NCI-H146 treated with DMSO at 0.1 percent for 48 hours (cell line): ENCODE measurements around the gene ASB3.
A peak's percentile ranks its signal among the peaks of the same experiment; 100 is the strongest.
"Not testable (repeated sequence)": the region's sequence is repeated elsewhere in the genome, so short reads cannot be mapped to it uniquely, and the experiment has no call there.

Experiments used
- DNase-seq: peaks from one replicate; lab custom pipeline; 2025; ENCODE audit not compliant: unreplicated experiment; lab: John Stamatoyannopoulos, UW

ASB3 gene

GRCh38 chr2:53786705-53787613, at the start of gene ASB3, which contains the start of gene ERLEC1:
ASB3 (minus strand) TSS chr2:53786953; CDS start chr2:53765572, 21,381 bp downstream.
ERLEC1 (plus strand) TSS chr2:53787044; CDS start chr2:53787211, 167 bp downstream.
- DNase-seq, result peak; percentile 77

GRCh38 chr2:53829980-53830290, 43.2 kb upstream of the ASB3 start:
- DNase-seq, result not testable (repeated sequence)

GRCh38 chr2:53829273-53829979, 42.7 kb upstream of the ASB3 start:
- DNase-seq, result peak; percentile 47

GRCh38 chr2:53828331-53828730, 41.6 kb upstream of the ASB3 start:
- no peak for DNase-seq

- DNase-seq, result no peak
Observed at GRCh38 chr2:53827398-53828175, 40.8 kb upstream of the ASB3 start.

GRCh38 chr2:53826587-53827397, 40.0 kb upstream of the ASB3 start:
- DNase-seq, result no peak

GRCh38 chr2:53826030-53826410, 39.3 kb upstream of the ASB3 start:
- DNase-seq, result no peak

- not testable (repeated sequence) for DNase-seq
Observed at GRCh38 chr2:53823639-53824038, 36.9 kb upstream of the ASB3 start.

GRCh38 chr2:53821810-53822209, 35.1 kb upstream of the ASB3 start:
- DNase-seq, result no peak

GRCh38 chr2:53820711-53821110, 34.0 kb upstream of the ASB3 start:
- no peak for DNase-seq

GRCh38 chr2:53820048-53820447, 33.3 kb upstream of the ASB3 start:
- no peak for DNase-seq

GRCh38 chr2:53819634-53820033, 32.9 kb upstream of the ASB3 start:
- no peak for DNase-seq

- DNase-seq, result no peak
Observed at GRCh38 chr2:53818854-53819435, 32.2 kb upstream of the ASB3 start.

- no peak for DNase-seq
Observed at GRCh38 chr2:53813151-53813550, 26.4 kb upstream of the ASB3 start.

- no peak for DNase-seq
Observed at GRCh38 chr2:53811601-53812000, 24.8 kb upstream of the ASB3 start.

- DNase-seq, result no peak
Observed at GRCh38 chr2:53802617-53803151, 15.9 kb upstream of the ASB3 start.

GRCh38 chr2:53801547-53801946, 14.8 kb upstream of the ASB3 start:
- no peak for DNase-seq

- no peak for DNase-seq
Observed at GRCh38 chr2:53793821-53794220, 7.1 kb upstream of the ASB3 start.

- no peak for DNase-seq
Observed at GRCh38 chr2:53793261-53793660, 6.5 kb upstream of the ASB3 start.
